GM21447 (cell line): ENCODE data around the gene EVA1A.
A peak's percentile ranks its signal among the peaks of the same experiment; 100 is the strongest.

Source experiments
- ATAC-seq: cut with Tn5 transposase; IDR thresholded peaks from one replicate; pipeline ENCODE4 v1.9.1; 2021; ENCODE audit not compliant: unreplicated experiment

Gene EVA1A

GRCh38 chr2:75560768-75561565, at the start of gene EVA1A:
TSS of gene EVA1A (minus strand) at chr2:75560939. CDS start at chr2:75518140, 42,799 bp downstream.
- no peak for ATAC-seq

GRCh38 chr2:75609937-75610508, 49.3 kb upstream of the EVA1A start:
- ATAC-seq = no peak

- no peak for ATAC-seq
Measured at GRCh38 chr2:75609334-75609689, 48.6 kb upstream of the EVA1A start.

- ATAC-seq = peak; percentile 80
Measured at GRCh38 chr2:75608684-75609333, 48.1 kb upstream of the EVA1A start.

GRCh38 chr2:75607988-75608683, 47.4 kb upstream of the EVA1A start:
- no peak for ATAC-seq

- ATAC-seq = no peak
Measured at GRCh38 chr2:75607400-75607798, 46.7 kb upstream of the EVA1A start.

- no peak for ATAC-seq
Measured at GRCh38 chr2:75606761-75607399, 46.1 kb upstream of the EVA1A start.

- ATAC-seq = no peak
Measured at GRCh38 chr2:75605770-75606529, 45.2 kb upstream of the EVA1A start.

- ATAC-seq = no peak
Measured at GRCh38 chr2:75604484-75604883, 43.7 kb upstream of the EVA1A start.

- no peak for ATAC-seq
Measured at GRCh38 chr2:75603477-75603876, 42.7 kb upstream of the EVA1A start.

GRCh38 chr2:75602724-75603342, 42.1 kb upstream of the EVA1A start:
- ATAC-seq = no peak

- ATAC-seq = no peak
Measured at GRCh38 chr2:75600461-75601011, 39.8 kb upstream of the EVA1A start.

GRCh38 chr2:75598589-75599155, 37.9 kb upstream of the EVA1A start:
- ATAC-seq = no peak

GRCh38 chr2:75597949-75598348, 37.2 kb upstream of the EVA1A start:
- no peak for ATAC-seq

GRCh38 chr2:75596784-75597183, 36.0 kb upstream of the EVA1A start:
- no peak for ATAC-seq

GRCh38 chr2:75595541-75596395, 35.0 kb upstream of the EVA1A start:
- no peak for ATAC-seq

- ATAC-seq = no peak
Measured at GRCh38 chr2:75594596-75594995, 33.9 kb upstream of the EVA1A start.

GRCh38 chr2:75592888-75593287, 32.1 kb upstream of the EVA1A start:
- ATAC-seq = no peak
